Measurements from ENCODE around the gene RIPOR2.
"Not testable (repeated sequence)": the region's sequence is repeated elsewhere in the genome, so short reads cannot be mapped to it uniquely, and the experiment has no call there.

Gene RIPOR2

GRCh38 chr6:24957199-24957598 is 21.4 kb upstream of the RIPOR2 start:
- no peak for DNase-seq (ENCODE audit: low read depth)

- DNase-seq (ENCODE audit: low read depth) = no peak
Observed at GRCh38 chr6:24953726-24954125, 18.0 kb upstream of the RIPOR2 start.

- DNase-seq (ENCODE audit: low read depth) = no peak
Observed at GRCh38 chr6:24951811-24952299, 16.1 kb upstream of the RIPOR2 start.

GRCh38 chr6:24950218-24950941 is 14.6 kb upstream of the RIPOR2 start:
- DNase-seq (ENCODE audit: low read depth) = no peak

- DNase-seq (ENCODE audit: low read depth) = no peak
Observed at GRCh38 chr6:24949020-24949569, 13.3 kb upstream of the RIPOR2 start.

- not testable (repeated sequence) for DNase-seq (ENCODE audit: low read depth)
Observed at GRCh38 chr6:24948261-24948660, 12.5 kb upstream of the RIPOR2 start.

GRCh38 chr6:24947636-24948035 is 11.9 kb upstream of the RIPOR2 start:
- no peak for DNase-seq (ENCODE audit: low read depth)

GRCh38 chr6:24945054-24945453 is 9.3 kb upstream of the RIPOR2 start:
- DNase-seq (ENCODE audit: low read depth) = no peak

- DNase-seq (ENCODE audit: low read depth) = no peak
Observed at GRCh38 chr6:24943774-24944173, 8.0 kb upstream of the RIPOR2 start.

GRCh38 chr6:24940311-24940917 is 4.7 kb upstream of the RIPOR2 start:
- DNase-seq (ENCODE audit: low read depth) = no peak

GRCh38 chr6:24936641-24937317 is 1.0 kb upstream of the RIPOR2 start:
- DNase-seq (ENCODE audit: low read depth) = no peak

- DNase-seq (ENCODE audit: low read depth) = no peak
Observed at GRCh38 chr6:24933868-24934401, 1.8 kb downstream of the RIPOR2 start.

- no peak for DNase-seq (ENCODE audit: low read depth)
Observed at GRCh38 chr6:24933266-24933665, 2.5 kb downstream of the RIPOR2 start.

- no peak for DNase-seq (ENCODE audit: low read depth)
Observed at GRCh38 chr6:24932832-24933231, 2.9 kb downstream of the RIPOR2 start.

GRCh38 chr6:24931718-24932691 is 3.8 kb downstream of the RIPOR2 start:
- no peak for DNase-seq (ENCODE audit: low read depth)

- DNase-seq (ENCODE audit: low read depth) = no peak
Observed at GRCh38 chr6:24931296-24931695, 4.5 kb downstream of the RIPOR2 start.

GRCh38 chr6:24930431-24930871 is 5.3 kb downstream of the RIPOR2 start:
- no peak for DNase-seq (ENCODE audit: low read depth)

- DNase-seq (ENCODE audit: low read depth) = no peak
Observed at GRCh38 chr6:24929242-24929641, 6.5 kb downstream of the RIPOR2 start.

- DNase-seq (ENCODE audit: low read depth) = no peak
Observed at GRCh38 chr6:24927985-24928745, 7.6 kb downstream of the RIPOR2 start.

GRCh38 chr6:24927277-24927955 is 8.3 kb downstream of the RIPOR2 start:
- DNase-seq (ENCODE audit: low read depth) = no peak

Data from stimulated activated CD8-positive, alpha-beta memory T cell treated with anti-CD3 and anti-CD28 coated beads, Interleukin-15, amount 100 ng/mL, for 1 hour (primary cell).